ENCODE data around the gene ARNT2. TPM values are rescaled to one million over a fixed set of nuclear protein-coding genes. Genes with fewer than 3 reads are reported as not detected.
A peak's percentile ranks its signal among the peaks of the same experiment; 100 is the strongest.

Gene ARNT2
- total and polyA plus RNA-seq, 2 donors (not counting 1 experiment from before 2014, with no cell fraction given): 15.5 to 61.2 TPM

DNA sequence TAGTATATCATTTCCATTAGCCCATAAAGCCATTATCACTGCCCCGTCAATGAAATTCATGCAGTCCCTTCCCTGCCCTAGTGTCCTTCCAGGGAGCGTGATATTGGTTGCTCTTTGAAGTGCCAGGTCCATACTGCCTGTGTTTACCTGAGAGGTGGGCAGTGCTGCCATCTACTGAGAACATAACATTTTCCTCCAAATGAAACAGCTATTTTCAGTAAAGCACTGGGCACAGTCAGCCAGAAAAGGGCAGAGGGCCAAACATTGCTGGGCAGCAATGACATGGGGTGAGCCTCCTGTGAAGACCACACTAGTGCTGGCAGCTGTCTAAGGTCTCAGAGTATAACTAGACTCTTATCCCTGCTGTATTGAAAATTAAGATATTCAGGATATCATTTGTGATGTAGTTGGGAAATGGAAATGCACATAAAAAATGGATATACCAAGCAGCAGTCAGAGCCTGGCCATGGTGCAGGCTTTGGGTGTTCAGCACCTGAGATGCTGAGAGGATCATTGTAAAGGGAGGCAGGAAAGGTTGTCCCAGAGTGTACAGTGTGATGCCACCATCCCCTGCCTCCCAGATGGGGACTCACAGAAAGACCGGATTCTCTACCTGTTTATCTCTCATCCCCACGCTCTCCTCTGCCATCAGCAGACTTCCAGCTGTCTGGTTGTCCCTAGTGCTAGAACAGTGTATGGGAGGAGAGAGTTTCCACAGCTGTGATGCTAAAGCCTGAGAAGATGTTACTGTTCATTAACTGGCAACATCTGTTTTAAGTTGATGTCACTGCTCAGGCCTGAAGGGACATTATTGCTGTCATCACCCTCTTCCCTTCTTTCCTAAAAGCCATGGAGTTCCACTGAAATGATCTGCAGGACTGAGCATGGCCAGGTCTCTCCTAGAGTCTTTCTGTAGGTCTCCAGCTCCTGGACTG lies 108.8 kb downstream of the ARNT2 start:
- no peak overlapping the region for H3K4me2 ChIP-seq (ENCODE audit: extremely low read depth, insufficient read depth, low read length)

DNA sequence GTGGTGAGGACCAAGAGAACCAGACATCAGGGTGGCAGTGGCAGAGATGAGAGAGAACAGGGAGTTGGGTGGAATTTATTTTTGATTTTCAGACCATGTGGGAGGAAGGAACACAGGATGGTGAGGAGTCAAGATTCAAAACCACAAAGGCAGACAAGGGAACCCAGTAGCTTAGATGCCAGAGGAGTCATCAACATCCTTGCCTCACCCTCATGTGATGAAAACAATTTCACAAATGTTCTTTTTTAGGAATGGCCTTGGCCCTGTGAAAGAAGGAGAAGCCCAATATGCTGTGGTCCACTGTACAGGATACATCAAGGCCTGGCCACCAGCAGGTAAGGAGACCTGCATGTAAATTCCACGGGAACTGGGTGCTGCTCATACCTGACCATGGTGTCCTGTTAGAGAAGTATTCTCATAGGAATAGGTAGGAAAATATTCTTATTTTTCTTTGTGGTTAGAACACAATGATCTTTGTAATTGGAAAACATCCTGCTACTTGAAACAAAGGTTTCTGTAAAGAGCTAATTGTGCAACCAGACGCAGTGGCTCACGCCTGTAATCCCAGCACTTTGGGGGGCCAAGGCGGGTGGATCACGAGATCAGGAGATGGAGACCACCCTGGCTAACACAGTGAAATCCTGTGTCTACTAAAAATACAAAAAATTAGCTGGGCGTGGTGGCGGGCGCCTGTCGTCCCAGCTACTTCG lies 110.0 kb downstream of the ARNT2 start:
- Histone ChIP-seq H4K20me1 (ENCODE audit: control insufficient read depth, extremely low read depth, insufficient read depth, low read length) (no peaks in the 10 kb centered on the region), H2AFZ (ENCODE audit: low read length) (no peak overlapping the region), H3K9me3 (ENCODE audit: control insufficient read depth, insufficient read depth, low read depth, low read length) (no peaks in the 10 kb centered on the region), H3K27me3 (ENCODE audit: control insufficient read depth, insufficient read depth, low read length) (no peaks in the 10 kb centered on the region), H3K4me2 (ENCODE audit: extremely low read depth, insufficient read depth, low read length) (no peak overlapping the region), H3K79me2 (ENCODE audit: control insufficient read depth, insufficient read depth, low read length) (no peaks in the 10 kb centered on the region), H3K36me3 (ENCODE audit: control insufficient read depth, insufficient read depth, low read length) (no peaks in the 10 kb centered on the region), H3K4me1 (ENCODE audit: control insufficient read depth, extremely low read depth, insufficient read depth, low read length) (peaks cover 11% of the 10 kb centered on the region), H3K9ac (ENCODE audit: insufficient read depth, low read length) (no peak overlapping the region), H3K27ac (ENCODE audit: insufficient read depth, low read length) (peak overlapping the region; percentile 66), H3K4me3 (replicated peaks in 1 of 4; ENCODE audit: control extremely low read depth in 1 of 4, insufficient read depth in 1 of 4, low read depth in 3 of 4, low read length in 4 of 4) (peak overlapping the region in 1 of 4 experiments; percentile 20)
- DNase-seq (ENCODE audit: low read depth in 2 of 2): peak; percentile 40 to 84
- TF ChIP-seq, protein P1, sequence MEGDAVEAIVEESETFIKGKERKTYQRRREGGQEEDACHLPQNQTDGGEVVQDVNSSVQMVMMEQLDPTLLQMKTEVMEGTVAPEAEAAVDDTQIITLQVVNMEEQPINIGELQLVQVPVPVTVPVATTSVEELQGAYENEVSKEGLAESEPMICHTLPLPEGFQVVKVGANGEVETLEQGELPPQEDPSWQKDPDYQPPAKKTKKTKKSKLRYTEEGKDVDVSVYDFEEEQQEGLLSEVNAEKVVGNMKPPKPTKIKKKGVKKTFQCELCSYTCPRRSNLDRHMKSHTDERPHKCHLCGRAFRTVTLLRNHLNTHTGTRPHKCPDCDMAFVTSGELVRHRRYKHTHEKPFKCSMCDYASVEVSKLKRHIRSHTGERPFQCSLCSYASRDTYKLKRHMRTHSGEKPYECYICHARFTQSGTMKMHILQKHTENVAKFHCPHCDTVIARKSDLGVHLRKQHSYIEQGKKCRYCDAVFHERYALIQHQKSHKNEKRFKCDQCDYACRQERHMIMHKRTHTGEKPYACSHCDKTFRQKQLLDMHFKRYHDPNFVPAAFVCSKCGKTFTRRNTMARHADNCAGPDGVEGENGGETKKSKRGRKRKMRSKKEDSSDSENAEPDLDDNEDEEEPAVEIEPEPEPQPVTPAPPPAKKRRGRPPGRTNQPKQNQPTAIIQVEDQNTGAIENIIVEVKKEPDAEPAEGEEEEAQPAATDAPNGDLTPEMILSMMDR (conservative IDR thresholded peaks at IDR 0.05 in 1 of 2, IDR thresholded peaks at IDR 0.05 in 1 of 2; ENCODE audit: low read depth in 1 of 2, low read length in 2 of 2): no peak
- no peak for TF ChIP-seq EZH2 (IDR thresholded peaks at IDR 0.05; ENCODE audit: low read length, missing control alignments)

More for the DNA sequence above, 108.8 kb downstream of the ARNT2 start:
- TF ChIP-seq, protein P1 (conservative IDR thresholded peaks at IDR 0.05 in 1 of 2, IDR thresholded peaks at IDR 0.05 in 1 of 2; ENCODE audit: low read depth in 1 of 2, low read length in 2 of 2): peak in 1 of 2 donors; percentile 21
- TF ChIP-seq EZH2 (IDR thresholded peaks at IDR 0.05; ENCODE audit: low read length, missing control alignments): no peak
- peaks cover 17% of the 10 kb centered on the region for H3K4me1 ChIP-seq (ENCODE audit: control insufficient read depth, extremely low read depth, insufficient read depth, low read length)
- no peaks in the 10 kb centered on the region for H3K27me3 ChIP-seq (ENCODE audit: control insufficient read depth, insufficient read depth, low read length)
- H3K27ac ChIP-seq (ENCODE audit: insufficient read depth, low read length): peak overlapping the region; percentile 58
- no peaks in the 10 kb centered on the region for H4K20me1 ChIP-seq (ENCODE audit: control insufficient read depth, extremely low read depth, insufficient read depth, low read length)
- DNase-seq (ENCODE audit: low read depth in 2 of 2): peak in 1 of 2 donors; percentile 22
- H3K79me2 ChIP-seq (ENCODE audit: control insufficient read depth, insufficient read depth, low read length): no peaks in the 10 kb centered on the region
- H3K9ac ChIP-seq (ENCODE audit: insufficient read depth, low read length): no peak overlapping the region
- H3K36me3 ChIP-seq (ENCODE audit: control insufficient read depth, insufficient read depth, low read length): peaks cover 2% of the 10 kb centered on the region
- no peak overlapping the region for H3K4me3 ChIP-seq (replicated peaks in 1 of 4; ENCODE audit: control extremely low read depth in 1 of 4, insufficient read depth in 1 of 4, low read depth in 3 of 4, low read length in 4 of 4)
- no peaks in the 10 kb centered on the region for H3K9me3 ChIP-seq (ENCODE audit: control insufficient read depth, insufficient read depth, low read depth, low read length)
- no peak overlapping the region for H2AFZ ChIP-seq (ENCODE audit: low read length)

DNA sequence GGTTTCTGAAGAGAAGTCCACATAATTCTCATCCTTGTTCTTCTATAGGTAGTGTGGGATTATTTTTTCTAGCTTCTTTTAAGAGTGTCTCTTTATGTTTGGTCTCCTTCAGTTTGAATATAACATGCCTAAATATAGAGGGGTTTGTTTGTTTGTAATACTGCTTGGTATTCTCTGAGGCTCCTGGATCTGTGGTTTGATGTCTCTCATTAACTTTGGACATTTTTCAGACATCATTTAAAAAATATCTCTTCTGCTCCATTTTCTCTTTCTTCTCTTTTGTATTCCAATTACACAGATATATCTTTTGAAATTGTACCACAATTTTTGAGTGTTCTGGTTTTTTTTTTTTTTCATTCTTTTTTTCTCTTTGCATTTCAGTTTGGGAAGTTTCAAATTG lies 113.1 kb downstream of the ARNT2 start:
- H3K9ac ChIP-seq (ENCODE audit: insufficient read depth, low read length): no peak overlapping the region
- no peak for DNase-seq (ENCODE audit: low read depth in 2 of 2)
- no peak for TF ChIP-seq EZH2 (IDR thresholded peaks at IDR 0.05; ENCODE audit: low read length, missing control alignments)
- TF ChIP-seq, protein P1 (conservative IDR thresholded peaks at IDR 0.05 in 1 of 2, IDR thresholded peaks at IDR 0.05 in 1 of 2; ENCODE audit: low read depth in 1 of 2, low read length in 2 of 2): no peak
- H2AFZ ChIP-seq (ENCODE audit: low read length): no peak overlapping the region
- H3K27ac ChIP-seq (ENCODE audit: insufficient read depth, low read length): no peak overlapping the region
- H3K36me3 ChIP-seq (ENCODE audit: control insufficient read depth, insufficient read depth, low read length): no peaks in the 10 kb centered on the region
- H3K4me1 ChIP-seq (ENCODE audit: control insufficient read depth, extremely low read depth, insufficient read depth, low read length): peaks cover 11% of the 10 kb centered on the region
- no peak overlapping the region for H3K4me3 ChIP-seq (replicated peaks in 1 of 4; ENCODE audit: control extremely low read depth in 1 of 4, insufficient read depth in 1 of 4, low read depth in 3 of 4, low read length in 4 of 4)
- no peaks in the 10 kb centered on the region for H3K79me2 ChIP-seq (ENCODE audit: control insufficient read depth, insufficient read depth, low read length)
- H3K9me3 ChIP-seq (ENCODE audit: control insufficient read depth, insufficient read depth, low read depth, low read length): no peaks in the 10 kb centered on the region
- no peaks in the 10 kb centered on the region for H4K20me1 ChIP-seq (ENCODE audit: control insufficient read depth, extremely low read depth, insufficient read depth, low read length)
- no peak overlapping the region for H3K4me2 ChIP-seq (ENCODE audit: extremely low read depth, insufficient read depth, low read length)
- H3K27me3 ChIP-seq (ENCODE audit: control insufficient read depth, insufficient read depth, low read length): no peaks in the 10 kb centered on the region
